ENCODE results near the gene S100G. TPM values are rescaled to one million over a fixed set of nuclear protein-coding genes. Genes with fewer than 3 reads are reported as not detected.

Gene S100G
- polyA plus RNA-seq, 2 of the 4 experiments (the other 2 are of a cell fraction) = not detected

DNA sequence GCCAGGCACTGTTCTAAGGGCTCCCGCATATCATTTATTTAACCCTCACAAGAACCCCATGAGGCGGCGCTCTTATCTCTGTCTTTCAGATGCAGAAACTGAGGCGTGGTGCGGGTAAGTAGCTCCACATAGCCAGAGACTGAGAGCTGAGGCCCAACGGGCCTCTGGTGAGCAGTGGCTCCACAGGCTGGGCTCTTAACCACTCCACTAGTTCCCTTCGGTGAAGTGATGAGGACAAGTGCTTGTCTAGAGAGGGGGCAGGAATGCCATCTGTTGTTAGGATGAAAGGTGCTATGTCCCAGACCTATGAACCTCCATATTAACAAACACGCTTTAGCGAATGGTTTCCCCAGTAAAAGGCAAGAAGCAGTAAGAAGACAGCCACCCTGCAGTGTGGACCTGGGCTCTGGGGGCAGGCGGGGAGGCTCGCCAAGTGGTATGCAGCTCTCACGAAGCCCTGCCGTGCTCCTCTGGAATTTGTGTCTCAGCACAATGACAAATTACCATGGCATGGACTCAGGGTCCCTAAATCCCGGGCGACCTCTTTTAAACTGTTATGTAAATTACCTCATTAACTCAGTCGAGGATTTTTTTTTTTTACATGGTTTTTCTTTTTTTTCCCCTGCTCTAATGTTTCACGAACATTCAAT lies 20.9 kb upstream of the S100G start:
- H3K4me1 ChIP-seq = no peaks in the 10 kb centered on the region
- H3K4me2 ChIP-seq = no peak overlapping the region
- FAIRE-seq (no peak), DNase-seq (ENCODE audit: low read depth in 1 of 2, low spot score in 1 of 2) (no peak), ATAC-seq (no peak)
- TF ChIP-seq HOXB5 (CRISPR knock-in tag; IDR thresholded peaks at IDR 0.05) (no peak), MYC (IDR thresholded peaks at IDR 0.05; ENCODE audit: borderline replicate concordance, low read length) (no peak), JUN (IDR thresholded peaks at IDR 0.05) (no peak), FOSL2 (IDR thresholded peaks at IDR 0.05) (no peak), FOSL2 (CRISPR knock-in tag; IDR thresholded peaks at IDR 0.05) (no peak), KDM1A (IDR thresholded peaks at IDR 0.05; ENCODE audit: low read depth) (no peak), MAZ (IDR thresholded peaks at IDR 0.05; ENCODE audit: borderline replicate concordance, low read depth, low read length) (no peak), HDAC2 (IDR thresholded peaks at IDR 0.05) (no peak), TP53 (CRISPR knock-in tag; IDR thresholded peaks at IDR 0.05) (no peak)
- H3K27ac ChIP-seq = no peak overlapping the region
- ChIA-PET CTCF (interaction anchor here (0.7 to 1.0 kb wide), 2 partner anchors 11 to 193 kb away, joined by 3 read pairs; no protein-coding TSS in a partner anchor), POLR2A (no interaction called here)
- H3K4me3 ChIP-seq = no peak overlapping the region
- 90% methylated on average over 17 of the region's 17 CpGs for WGBS (ENCODE audit: missing lambda C conversion rate)
- no peaks in the 10 kb centered on the region for H3K9me3 ChIP-seq

GRCh38 chrX:16629909-16630308 lies 20.0 kb upstream of the S100G start:
- Histone ChIP-seq H3K9me3 (no peaks in the 10 kb centered on the region), H3K4me1 (no peaks in the 10 kb centered on the region), H3K4me3 (no peak overlapping the region), H3K4me2 (no peak overlapping the region), H3K27ac (no peak overlapping the region)
- TF ChIP-seq MYC (IDR thresholded peaks at IDR 0.05; ENCODE audit: borderline replicate concordance, low read length) = no peak
- no peak for TF ChIP-seq JUN (IDR thresholded peaks at IDR 0.05)
- TF ChIP-seq, protein P1, sequence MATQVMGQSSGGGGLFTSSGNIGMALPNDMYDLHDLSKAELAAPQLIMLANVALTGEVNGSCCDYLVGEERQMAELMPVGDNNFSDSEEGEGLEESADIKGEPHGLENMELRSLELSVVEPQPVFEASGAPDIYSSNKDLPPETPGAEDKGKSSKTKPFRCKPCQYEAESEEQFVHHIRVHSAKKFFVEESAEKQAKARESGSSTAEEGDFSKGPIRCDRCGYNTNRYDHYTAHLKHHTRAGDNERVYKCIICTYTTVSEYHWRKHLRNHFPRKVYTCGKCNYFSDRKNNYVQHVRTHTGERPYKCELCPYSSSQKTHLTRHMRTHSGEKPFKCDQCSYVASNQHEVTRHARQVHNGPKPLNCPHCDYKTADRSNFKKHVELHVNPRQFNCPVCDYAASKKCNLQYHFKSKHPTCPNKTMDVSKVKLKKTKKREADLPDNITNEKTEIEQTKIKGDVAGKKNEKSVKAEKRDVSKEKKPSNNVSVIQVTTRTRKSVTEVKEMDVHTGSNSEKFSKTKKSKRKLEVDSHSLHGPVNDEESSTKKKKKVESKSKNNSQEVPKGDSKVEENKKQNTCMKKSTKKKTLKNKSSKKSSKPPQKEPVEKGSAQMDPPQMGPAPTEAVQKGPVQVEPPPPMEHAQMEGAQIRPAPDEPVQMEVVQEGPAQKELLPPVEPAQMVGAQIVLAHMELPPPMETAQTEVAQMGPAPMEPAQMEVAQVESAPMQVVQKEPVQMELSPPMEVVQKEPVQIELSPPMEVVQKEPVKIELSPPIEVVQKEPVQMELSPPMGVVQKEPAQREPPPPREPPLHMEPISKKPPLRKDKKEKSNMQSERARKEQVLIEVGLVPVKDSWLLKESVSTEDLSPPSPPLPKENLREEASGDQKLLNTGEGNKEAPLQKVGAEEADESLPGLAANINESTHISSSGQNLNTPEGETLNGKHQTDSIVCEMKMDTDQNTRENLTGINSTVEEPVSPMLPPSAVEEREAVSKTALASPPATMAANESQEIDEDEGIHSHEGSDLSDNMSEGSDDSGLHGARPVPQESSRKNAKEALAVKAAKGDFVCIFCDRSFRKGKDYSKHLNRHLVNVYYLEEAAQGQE (IDR thresholded peaks at IDR 0.05) = no peak
- no peak for TF ChIP-seq BCL3 (IDR thresholded peaks at IDR 0.05)
- no peak for TF ChIP-seq ESRRA (IDR thresholded peaks at IDR 0.05; ENCODE audit: borderline replicate concordance, low read length)
- no peak for TF ChIP-seq ZNF302 (CRISPR knock-in tag; IDR thresholded peaks at IDR 0.05)
- TF ChIP-seq KDM5A (IDR thresholded peaks at IDR 0.05) = no peak
- no peak for TF ChIP-seq HOXB13 (CRISPR knock-in tag; IDR thresholded peaks at IDR 0.05; ENCODE audit: low read depth)
- no peak for TF ChIP-seq CBX8 (IDR thresholded peaks at IDR 0.05)
- TF ChIP-seq ZSCAN20 (CRISPR knock-in tag; IDR thresholded peaks at IDR 0.05) = no peak
- no peak for TF ChIP-seq FOSL2 (IDR thresholded peaks at IDR 0.05)
- no peak for TF ChIP-seq FOSL2 (CRISPR knock-in tag; IDR thresholded peaks at IDR 0.05)
- 96% methylated on average over 4 of the region's 4 CpGs for WGBS (ENCODE audit: missing lambda C conversion rate)
- ChIA-PET CTCF (interaction anchor here (0.6 kb wide), 1 partner anchor 289 kb away, joined by 3 read pairs; no protein-coding TSS in a partner anchor), POLR2A (no interaction called here)
- no peak for DNase-seq (ENCODE audit: low read depth in 1 of 2, low spot score in 1 of 2)
- no peak for FAIRE-seq
- ATAC-seq = no peak

GRCh38 chrX:16633754-16634153 lies 16.2 kb upstream of the S100G start:
- no peak for DNase-seq (ENCODE audit: low read depth in 1 of 2, low spot score in 1 of 2)

More at GRCh38 chrX:16633754-16634153, 16.2 kb upstream of the S100G start:
- no peak for ATAC-seq
- Histone ChIP-seq H3K27ac (no peak overlapping the region), H3K4me3 (no peak overlapping the region), H3K9me3 (no peaks in the 10 kb centered on the region), H3K4me2 (no peak overlapping the region), H3K4me1 (no peaks in the 10 kb centered on the region)
- WGBS (ENCODE audit: missing lambda C conversion rate) = 83% methylated on average over 4 of the region's 4 CpGs
- TF ChIP-seq MAFK (IDR thresholded peaks at IDR 0.05; ENCODE audit: partially characterized antibody) (peak; percentile 13), SMC3 (IDR thresholded peaks at IDR 0.05) (no peak)
- ChIA-PET POLR2A (no interaction called here), CTCF (no interaction called here)
- no peak for FAIRE-seq
